ENCODE measurements around the gene PGBD5.

PGBD5 gene

GRCh38 chr1:230393722-230394121 lies 32.4 kb downstream of the PGBD5 start:
- no peak for DNase-seq
- H3K27me3 ChIP-seq, result peaks cover 0 to 18% of the 10 kb centered on the region in 2 donors
- no peaks in the 10 kb centered on the region for H3K36me3 ChIP-seq
- TF ChIP-seq CTCF (IDR thresholded peaks at IDR 0.05), result no peak
- no peaks in the 10 kb centered on the region for H3K9me3 ChIP-seq
- H3K4me1 ChIP-seq, result no peaks in the 10 kb centered on the region
- H3K4me3 ChIP-seq, result no peak overlapping the region
- intact Hi-C loops (cut with DNase I; ENCODE audit: low total_unique reads), result no loop called here
- no peak overlapping the region for H3K27ac ChIP-seq

- DNase-seq, result no peak
- H3K9me3 ChIP-seq, result no peaks in the 10 kb centered on the region
- H3K4me1 ChIP-seq, result no peaks in the 10 kb centered on the region
- no peak overlapping the region for H3K27ac ChIP-seq
- intact Hi-C loops (cut with DNase I; ENCODE audit: low total_unique reads), result no loop called here
- peaks cover 0 to 18% of the 10 kb centered on the region in 2 donors for H3K27me3 ChIP-seq
- TF ChIP-seq CTCF (IDR thresholded peaks at IDR 0.05), result no peak
- H3K36me3 ChIP-seq, result no peaks in the 10 kb centered on the region
- no peak overlapping the region for H3K4me3 ChIP-seq
Observed at GRCh38 chr1:230392920-230393521, 33.1 kb downstream of the PGBD5 start.

- intact Hi-C loops (cut with DNase I; ENCODE audit: low total_unique reads), result no loop called here
- H3K4me1 ChIP-seq, result no peaks in the 10 kb centered on the region
- no peak for DNase-seq
- no peak overlapping the region for H3K27ac ChIP-seq
- TF ChIP-seq CTCF (IDR thresholded peaks at IDR 0.05), result no peak
- peaks cover 0 to 18% of the 10 kb centered on the region in 2 donors for H3K27me3 ChIP-seq
- H3K36me3 ChIP-seq, result no peaks in the 10 kb centered on the region
- H3K4me3 ChIP-seq, result no peak overlapping the region
- H3K9me3 ChIP-seq, result no peaks in the 10 kb centered on the region
Observed at GRCh38 chr1:230392536-230392909, 33.6 kb downstream of the PGBD5 start.

- Histone ChIP-seq H3K27me3 (peaks cover 0 to 18% of the 10 kb centered on the region in 2 donors), H3K9me3 (no peaks in the 10 kb centered on the region), H3K27ac (no peak overlapping the region), H3K4me1 (no peaks in the 10 kb centered on the region), H3K4me3 (no peak overlapping the region), H3K36me3 (no peaks in the 10 kb centered on the region)
- intact Hi-C loops (cut with DNase I; ENCODE audit: low total_unique reads), result no loop called here
- DNase-seq, result no peak
- no peak for TF ChIP-seq CTCF (IDR thresholded peaks at IDR 0.05)
Observed at GRCh38 chr1:230391776-230392535, 34.2 kb downstream of the PGBD5 start.

GRCh38 chr1:230390371-230390770 lies 35.8 kb downstream of the PGBD5 start:
- intact Hi-C loops (cut with DNase I; ENCODE audit: low total_unique reads), result no loop called here
- Histone ChIP-seq H3K9me3 (no peaks in the 10 kb centered on the region), H3K27me3 (peaks cover 0 to 13% of the 10 kb centered on the region in 2 donors), H3K4me1 (no peaks in the 10 kb centered on the region), H3K4me3 (no peak overlapping the region), H3K36me3 (no peaks in the 10 kb centered on the region), H3K27ac (no peak overlapping the region)
- no peak for DNase-seq
- no peak for TF ChIP-seq CTCF (IDR thresholded peaks at IDR 0.05)
